ENCODE data around the gene RNF220. TPM values are rescaled to one million over a fixed set of nuclear protein-coding genes. Genes with fewer than 3 reads are reported as not detected.

RNF220 gene
- total and polyA plus RNA-seq, 2 of the 4 experiments (the other 2 are of a cell fraction) = 71.8 to 77.1 TPM

DNA sequence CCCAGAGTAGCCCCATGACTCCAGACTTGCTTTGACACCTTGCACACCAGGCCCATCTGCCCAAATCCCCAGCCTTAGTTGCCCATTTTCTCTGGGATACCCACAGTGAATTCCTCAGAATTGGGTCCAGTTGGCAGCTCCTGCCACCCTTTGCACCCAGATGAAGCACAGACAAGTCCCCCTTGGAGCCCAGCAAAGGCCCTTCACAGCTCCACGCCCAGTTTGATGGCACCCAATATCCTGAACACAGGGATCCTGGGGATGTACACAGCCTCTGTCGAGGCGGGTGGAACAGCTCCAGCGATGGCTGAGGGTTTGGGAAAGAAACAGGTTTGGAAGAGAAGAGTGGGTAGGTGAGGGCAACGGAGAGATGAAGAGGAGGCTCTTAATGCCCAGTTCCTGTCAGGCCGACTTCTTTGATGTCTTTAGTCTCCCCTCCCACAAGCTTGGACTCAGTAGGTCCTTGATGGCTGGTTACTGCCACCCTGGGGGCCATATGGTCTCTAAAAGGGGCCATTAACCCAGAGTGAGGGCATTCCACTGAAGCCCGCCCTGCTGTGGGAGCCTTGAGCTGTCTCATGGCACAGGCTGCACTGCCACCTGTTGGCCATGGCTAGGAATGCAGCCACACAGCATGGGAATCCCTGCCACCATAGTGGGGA is 247.5 kb downstream of the RNF220 start:
- peak overlapping the region; percentile 3 for H2AK9ac ChIP-seq (replicated peaks; ENCODE audit: low read depth, low read length, poor library complexity)
- no peak overlapping the region for H2BK5ac ChIP-seq (ENCODE audit: low read depth, low read length, poor library complexity, severe bottlenecking)
- no peak overlapping the region for H3K56ac ChIP-seq (ENCODE audit: extremely low read depth, insufficient read depth, low read length)
- H3K9me1 ChIP-seq (ENCODE audit: insufficient read depth, low read length) = no peaks in the 10 kb centered on the region; the same call in 1 of the 2 replicates
- H3K4me3 ChIP-seq (ENCODE audit: insufficient read depth, low read depth, low read length) = no peak overlapping the region
- H3K36me3 ChIP-seq (ENCODE audit: control insufficient read depth, insufficient read depth, low read length) = peaks cover 25% of the 10 kb centered on the region
- no peak overlapping the region for H3K14ac ChIP-seq (replicated peaks; ENCODE audit: low read depth, low read length)
- no peak overlapping the region for H3K4me2 ChIP-seq (ENCODE audit: low read depth, low read length)
- dilution Hi-C loops (cut with HindIII; ENCODE audit: low sequenced_read_pairs, unreplicated experiment) (no loop called here), in situ Hi-C loops (cut with MboI; ENCODE audit: low sequenced_read_pairs) (loop anchor here (5.0 kb wide), 2 partner anchors 45 to 275 kb away; no protein-coding TSS in a partner anchor), intact Hi-C loops (cut with micrococcal nuclease) (loop anchor here (1.0 to 5.0 kb wide), 4 partner anchors 43 to 432 kb away; no protein-coding TSS in a partner anchor)
- no peak overlapping the region for H3K23ac ChIP-seq (ENCODE audit: low read depth, low read length)
- ChIA-PET CTCF (interaction anchor here (0.6 to 3.1 kb wide), 17 partner anchors 10 to 604 kb away, joined by 3 to 39 read pairs (median 4); partner anchors contain the start of genes ARMH1 and TMEM53), POLR2A (ENCODE audit: unreplicated experiment) (no interaction called here)
- no peaks in the 10 kb centered on the region for H3K79me1 ChIP-seq (ENCODE audit: low read depth in 1 of 2, low read length in 2 of 2)
- no peak overlapping the region for H2BK15ac ChIP-seq (ENCODE audit: low read depth, low read length)
- no TSS peak for BruUV-seq (replicated peaks)
- H3K27ac ChIP-seq (ENCODE audit: insufficient read depth, low read length) = no peak overlapping the region
- H4K8ac ChIP-seq (ENCODE audit: low read depth in 2 of 2, low read length in 2 of 2) = no peak overlapping the region
- ATAC-seq (ENCODE audit: low read depth) = peak; percentile 98
- H3K4ac ChIP-seq (ENCODE audit: low read depth, low read length) = no peak overlapping the region
- no peaks in the 10 kb centered on the region for H3K9me3 ChIP-seq (ENCODE audit: control insufficient read depth, insufficient read depth, low read length)
- no peak overlapping the region for H2BK120ac ChIP-seq (ENCODE audit: low read depth, low read length)
- no peak overlapping the region for H4K5ac ChIP-seq (ENCODE audit: low read depth, low read length)
- no peaks in the 10 kb centered on the region for H3K27me3 ChIP-seq (ENCODE audit: control insufficient read depth, insufficient read depth, low read length)
- H4K20me1 ChIP-seq (ENCODE audit: insufficient read depth, low read length) = 0 out of 2 replicates have a peak, but pooled peaks cover 11% of the 10 kb centered on the region
- 100% methylated on average over 1 of the region's 7 CpGs; no CpG with 5 or more reads in 1 of the 2 experiments for WGBS, 2 experiments (ENCODE audit: extremely low coverage in 2 of 2, insufficient read length in 1 of 2)
- TF ChIP-seq RAD21 (IDR thresholded peaks at IDR 0.05; ENCODE audit: low read length) (peak; percentile 98), POLR2A (IDR thresholded peaks at IDR 0.05; ENCODE audit: low read depth, low read length) (0 out of 2 replicates have a peak, but pooled peaks have one; percentile 41), MAZ (IDR thresholded peaks at IDR 0.05; ENCODE audit: borderline replicate concordance, low read depth, low read length) (peak; percentile 26; the same call in 1 of the 2 replicates), SMC3 (IDR thresholded peaks at IDR 0.05; ENCODE audit: low read depth, low read length) (peak; percentile 92)
- TF ChIP-seq, protein P1, sequence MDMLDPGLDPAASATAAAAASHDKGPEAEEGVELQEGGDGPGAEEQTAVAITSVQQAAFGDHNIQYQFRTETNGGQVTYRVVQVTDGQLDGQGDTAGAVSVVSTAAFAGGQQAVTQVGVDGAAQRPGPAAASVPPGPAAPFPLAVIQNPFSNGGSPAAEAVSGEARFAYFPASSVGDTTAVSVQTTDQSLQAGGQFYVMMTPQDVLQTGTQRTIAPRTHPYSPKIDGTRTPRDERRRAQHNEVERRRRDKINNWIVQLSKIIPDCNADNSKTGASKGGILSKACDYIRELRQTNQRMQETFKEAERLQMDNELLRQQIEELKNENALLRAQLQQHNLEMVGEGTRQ (IDR thresholded peaks at IDR 0.05; ENCODE audit: low read depth, low read length) = no peak
- TF ChIP-seq, protein P2, sequence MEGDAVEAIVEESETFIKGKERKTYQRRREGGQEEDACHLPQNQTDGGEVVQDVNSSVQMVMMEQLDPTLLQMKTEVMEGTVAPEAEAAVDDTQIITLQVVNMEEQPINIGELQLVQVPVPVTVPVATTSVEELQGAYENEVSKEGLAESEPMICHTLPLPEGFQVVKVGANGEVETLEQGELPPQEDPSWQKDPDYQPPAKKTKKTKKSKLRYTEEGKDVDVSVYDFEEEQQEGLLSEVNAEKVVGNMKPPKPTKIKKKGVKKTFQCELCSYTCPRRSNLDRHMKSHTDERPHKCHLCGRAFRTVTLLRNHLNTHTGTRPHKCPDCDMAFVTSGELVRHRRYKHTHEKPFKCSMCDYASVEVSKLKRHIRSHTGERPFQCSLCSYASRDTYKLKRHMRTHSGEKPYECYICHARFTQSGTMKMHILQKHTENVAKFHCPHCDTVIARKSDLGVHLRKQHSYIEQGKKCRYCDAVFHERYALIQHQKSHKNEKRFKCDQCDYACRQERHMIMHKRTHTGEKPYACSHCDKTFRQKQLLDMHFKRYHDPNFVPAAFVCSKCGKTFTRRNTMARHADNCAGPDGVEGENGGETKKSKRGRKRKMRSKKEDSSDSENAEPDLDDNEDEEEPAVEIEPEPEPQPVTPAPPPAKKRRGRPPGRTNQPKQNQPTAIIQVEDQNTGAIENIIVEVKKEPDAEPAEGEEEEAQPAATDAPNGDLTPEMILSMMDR (conservative IDR thresholded peaks at IDR 0.05; ENCODE audit: low read depth, low read length) = peak; percentile 95
- no peak overlapping the region for H3K18ac ChIP-seq (ENCODE audit: low read depth, low read length)
- peak; percentile 42 for DNase-seq
- no peak overlapping the region for H2AK5ac ChIP-seq (ENCODE audit: low read depth, low read length)
- no peaks in the 10 kb centered on the region for H3K4me1 ChIP-seq (ENCODE audit: control insufficient read depth, insufficient read depth, low read length)
- no peak overlapping the region for H2AFZ ChIP-seq (replicated peaks; ENCODE audit: low read length, poor library complexity)
- no peak overlapping the region for H2BK20ac ChIP-seq (ENCODE audit: low read depth, low read length)
- no peak overlapping the region for H4K91ac ChIP-seq (ENCODE audit: insufficient read depth, low read depth, low read length)
- no peak overlapping the region for H3K9ac ChIP-seq (ENCODE audit: low read depth, low read length)
